ENCODE results near the gene SPATA22.
"Not testable (repeated sequence)": the region's sequence is repeated elsewhere in the genome, so short reads cannot be mapped to it uniquely, and the experiment has no call there.

The SPATA22 gene

GRCh38 chr17:3472137-3472536, 518 bp upstream of the SPATA22 start:
- no peak for DNase-seq

GRCh38 chr17:3469529-3469928, 2.1 kb downstream of the SPATA22 start:
- DNase-seq: no peak

GRCh38 chr17:3466355-3466754, 5.3 kb downstream of the SPATA22 start:
- DNase-seq: not testable (repeated sequence)

- DNase-seq: no peak
Measured at GRCh38 chr17:3448059-3448665, 23.5 kb downstream of the SPATA22 start.

GRCh38 chr17:3447625-3448024, 24.0 kb downstream of the SPATA22 start:
- DNase-seq: no peak

GRCh38 chr17:3440451-3440850, 31.2 kb downstream of the SPATA22 start:
- DNase-seq: no peak

GRCh38 chr17:3438368-3438767, 33.3 kb downstream of the SPATA22 start:
- DNase-seq: no peak

- no peak for DNase-seq
Measured at GRCh38 chr17:3433741-3434140, 37.9 kb downstream of the SPATA22 start, which contains the start of gene OR1E2. OR1E2 (minus strand) TSS chr17:3433841; CDS start chr17:3433841, 0 bp downstream.

- DNase-seq: not testable (repeated sequence)
Measured at GRCh38 chr17:3433215-3433614, 38.4 kb downstream of the SPATA22 start.

GRCh38 chr17:3418222-3418621, 53.4 kb downstream of the SPATA22 start:
- no peak for DNase-seq

GRCh38 chr17:3415610-3416009, 56.0 kb downstream of the SPATA22 start:
- peak; percentile 21 for DNase-seq

- DNase-seq: not testable (repeated sequence)
Measured at GRCh38 chr17:3412216-3412615, 59.4 kb downstream of the SPATA22 start.

GRCh38 chr17:3411070-3411469, 60.5 kb downstream of the SPATA22 start, which contains the start of gene OR3A3:
OR3A3 (plus strand) TSS chr17:3411370.
- no peak for DNase-seq

GRCh38 chr17:3403856-3404255, 67.8 kb downstream of the SPATA22 start:
- DNase-seq: not testable (repeated sequence)

GRCh38 chr17:3401786-3402185, 69.8 kb downstream of the SPATA22 start:
- no peak for DNase-seq

- peak; percentile 33 for DNase-seq
Measured at GRCh38 chr17:3400055-3400454, 71.6 kb downstream of the SPATA22 start.

- no peak for DNase-seq
Measured at GRCh38 chr17:3398310-3398709, 73.3 kb downstream of the SPATA22 start, which contains the start of gene OR1E1. OR1E1 (minus strand) TSS chr17:3398410; CDS start chr17:3398410, 0 bp downstream.

GRCh38 chr17:3397801-3398200, 73.8 kb downstream of the SPATA22 start:
- not testable (repeated sequence) for DNase-seq
